Activated gamma-delta T cell treated with anti-CD3 and anti-CD28 coated beads, Interleukin-2, amount 50 U/mL, for 16 hours (primary cell): ENCODE results near the gene RBMS3.

Source experiments
- DNase-seq: peaks from one replicate; pipeline ENCODE4 v3.0.0-alpha.2; 2020; ENCODE audit warnings: low read depth

The RBMS3 gene

DNA sequence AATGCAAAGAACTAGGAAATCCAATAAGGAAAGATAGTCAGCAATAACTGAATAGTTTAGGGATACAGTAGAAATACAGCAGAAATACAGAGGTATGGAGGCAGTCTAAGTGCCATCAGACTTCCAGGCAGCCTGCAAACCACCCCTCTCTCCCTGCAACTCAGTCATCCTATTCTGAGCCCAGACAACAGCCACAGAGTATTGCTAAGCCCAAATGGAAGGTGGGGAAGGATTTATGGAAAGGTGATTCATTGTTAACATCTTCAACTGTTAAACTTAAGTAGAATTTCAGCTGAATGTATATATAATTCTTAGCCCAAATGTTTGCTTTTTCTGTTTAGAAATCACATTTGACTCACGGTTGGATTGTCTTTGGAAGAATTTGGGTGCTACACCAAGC is 300.4 kb downstream of the RBMS3 start:
- no peak for DNase-seq

DNA sequence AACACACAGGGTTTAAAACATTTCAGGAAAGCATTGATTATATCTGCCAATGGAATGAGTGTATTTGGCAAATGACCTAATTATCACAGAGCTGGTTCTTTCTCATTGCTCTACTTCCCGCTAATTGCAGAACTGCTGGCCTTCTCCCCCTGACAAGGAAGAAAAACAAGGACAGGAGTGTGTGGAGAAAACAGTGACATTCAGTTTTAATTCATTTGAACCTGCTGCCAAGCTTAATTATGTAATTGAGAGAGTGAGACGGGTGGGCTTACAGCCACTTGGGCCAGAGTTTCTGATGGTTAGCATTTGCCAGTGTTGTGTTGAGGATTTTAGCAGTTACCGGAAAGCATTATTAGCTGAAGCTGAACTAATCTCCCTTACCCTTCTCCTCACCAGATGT is 301.4 kb downstream of the RBMS3 start:
- no peak for DNase-seq

DNA sequence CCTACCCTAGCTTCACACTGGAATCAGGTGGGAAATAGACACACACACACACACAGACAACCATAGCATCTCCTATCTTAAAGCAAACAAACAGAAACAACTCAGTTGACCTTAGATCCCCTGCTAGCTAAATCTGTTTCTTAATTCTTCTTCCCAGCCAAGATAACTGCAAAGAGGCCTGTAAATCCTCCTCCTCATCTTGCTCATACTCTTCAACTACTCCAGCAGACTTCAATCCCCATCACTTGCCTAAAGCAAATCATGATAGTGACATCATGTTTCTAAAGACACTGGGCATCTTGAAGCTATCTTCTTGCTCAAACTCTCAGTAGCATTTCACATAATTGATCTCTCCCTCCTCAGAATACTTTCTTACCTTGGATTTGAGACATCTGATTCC is 303.0 kb downstream of the RBMS3 start:
- DNase-seq = no peak

DNA sequence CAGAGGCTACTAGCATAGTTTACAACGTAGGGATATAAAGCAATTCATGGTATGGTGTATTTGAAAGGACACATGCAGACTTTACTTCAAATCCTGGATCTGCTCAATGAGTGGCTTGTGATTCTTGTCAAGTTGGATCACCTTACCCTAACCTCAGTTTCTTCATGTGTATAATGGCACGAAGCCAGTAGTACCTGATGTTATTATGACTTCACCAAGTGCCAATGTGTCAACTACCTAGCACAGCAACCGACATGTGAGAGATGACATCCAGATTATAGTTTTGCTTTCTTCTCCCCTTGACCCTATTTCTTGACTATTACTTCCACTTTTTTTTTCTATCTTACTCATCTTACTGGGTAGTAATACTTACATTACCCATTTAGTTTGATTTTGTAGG is 304.5 kb downstream of the RBMS3 start:
- no peak for DNase-seq

DNA sequence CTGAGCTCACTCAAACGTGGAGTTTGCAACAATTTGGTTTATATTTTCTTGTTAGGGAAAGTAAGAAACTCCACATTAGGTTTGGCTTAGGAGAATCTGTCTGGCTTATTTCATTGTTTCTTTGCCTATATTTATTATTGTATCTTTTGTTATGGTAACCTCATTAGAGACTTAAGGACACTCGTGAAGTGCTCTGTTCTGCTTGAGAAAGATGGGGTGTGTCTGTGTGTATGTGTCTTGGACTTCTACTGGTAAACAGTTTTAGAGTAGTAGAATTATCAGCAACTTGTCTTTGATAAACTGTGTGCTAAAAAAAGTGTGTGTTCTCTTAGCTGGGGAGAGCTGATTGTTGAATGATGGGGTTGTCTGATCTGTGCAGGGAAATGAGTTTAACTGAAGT is 306.5 kb downstream of the RBMS3 start:
- DNase-seq = no peak

DNA sequence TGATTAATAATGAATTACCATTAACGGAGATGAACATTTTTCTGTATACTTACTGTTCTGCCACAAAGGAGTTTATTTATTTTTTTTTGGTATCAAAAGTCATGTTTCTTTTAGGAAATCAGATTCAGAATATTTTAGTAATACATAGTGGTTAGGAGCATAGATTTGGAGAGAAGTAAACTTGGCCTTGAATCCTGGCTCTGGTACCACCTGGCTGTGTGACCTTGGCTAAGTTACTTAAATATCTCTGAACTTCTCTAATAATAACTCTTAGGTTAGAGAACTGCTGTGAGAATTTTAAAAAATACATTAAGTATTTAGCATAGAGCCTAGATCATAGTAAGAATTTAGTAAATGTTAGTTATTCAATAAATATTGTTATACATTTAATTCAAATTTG is 309.1 kb downstream of the RBMS3 start:
- no peak for DNase-seq

DNA sequence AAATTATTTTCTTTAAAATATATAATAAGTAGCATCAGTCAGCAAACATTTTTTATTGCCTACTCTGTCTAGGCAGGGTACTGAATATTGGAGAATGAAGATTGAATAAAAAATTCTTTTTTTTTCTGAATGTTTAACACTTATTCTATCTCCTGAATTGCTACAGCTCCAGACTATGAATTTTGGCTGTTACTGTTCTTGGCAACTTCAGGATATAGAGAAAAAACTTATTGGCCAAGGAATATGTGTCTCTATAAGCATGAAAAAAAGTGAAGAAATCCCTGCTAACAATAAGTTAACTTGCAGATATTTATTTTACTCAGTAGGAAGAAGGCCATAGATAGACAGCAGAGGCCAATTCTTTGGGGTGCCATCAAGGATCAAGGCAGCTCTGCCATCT is 309.6 kb downstream of the RBMS3 start:
- no peak for DNase-seq

DNA sequence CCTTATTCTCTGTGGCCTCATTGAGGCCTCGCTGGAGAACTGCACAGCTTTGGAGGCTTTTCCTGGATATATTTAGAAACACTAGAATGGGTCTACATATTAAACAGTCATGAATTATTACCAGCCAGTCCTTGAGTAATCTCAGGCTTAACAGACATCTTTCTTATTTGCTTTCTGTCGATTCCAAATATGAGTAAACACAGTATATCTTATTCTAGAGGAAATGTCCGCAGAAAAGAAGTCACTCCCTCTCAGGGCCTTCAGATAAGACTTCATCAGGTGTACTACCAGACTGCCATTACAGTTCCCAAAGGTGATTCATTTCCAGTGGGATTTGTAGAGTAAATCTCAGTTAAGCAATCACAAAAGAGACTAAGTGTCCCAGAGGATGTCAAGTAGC is 310.7 kb downstream of the RBMS3 start:
- no peak for DNase-seq

- DNase-seq = no peak
Observed at GRCh38 chr3:29593802-29594201, 312.9 kb downstream of the RBMS3 start.

GRCh38 chr3:29594261-29594660 is 313.4 kb downstream of the RBMS3 start:
- no peak for DNase-seq

GRCh38 chr3:29597376-29598008 is 316.6 kb downstream of the RBMS3 start:
- no peak for DNase-seq

DNA sequence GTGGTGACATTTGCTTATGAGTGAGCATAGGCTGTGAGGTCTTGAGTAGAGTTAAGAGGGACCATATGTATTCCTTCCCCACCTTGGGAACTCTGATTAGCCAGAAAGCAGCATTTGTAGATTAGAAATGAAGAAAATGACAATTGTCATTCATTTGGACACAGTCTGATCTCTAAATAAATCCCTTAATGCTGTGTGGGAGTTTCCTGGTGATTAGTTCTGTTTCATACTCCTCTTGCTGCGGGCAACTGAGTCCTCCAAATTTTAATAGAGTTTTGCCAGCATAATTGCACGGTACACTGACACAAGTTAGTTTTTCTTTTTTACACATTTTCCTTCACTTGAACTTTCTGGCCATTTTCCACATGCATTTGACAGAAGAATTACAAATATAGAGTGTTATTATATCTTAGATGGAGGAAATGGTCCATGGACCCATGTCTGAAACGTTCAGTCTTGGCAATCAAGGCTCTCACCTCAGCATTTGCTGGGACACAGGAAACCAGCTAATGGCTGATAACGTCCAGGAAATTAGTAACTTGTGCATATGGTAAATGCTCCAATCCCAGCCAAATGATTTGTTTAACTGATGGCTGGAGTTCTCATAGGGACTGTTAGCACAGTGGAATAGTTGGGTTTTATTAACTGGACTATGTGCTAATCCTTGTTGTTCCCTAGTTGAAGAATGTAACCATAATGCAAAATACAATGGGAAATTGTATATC is 321.2 kb downstream of the RBMS3 start:
- no peak for DNase-seq

DNA sequence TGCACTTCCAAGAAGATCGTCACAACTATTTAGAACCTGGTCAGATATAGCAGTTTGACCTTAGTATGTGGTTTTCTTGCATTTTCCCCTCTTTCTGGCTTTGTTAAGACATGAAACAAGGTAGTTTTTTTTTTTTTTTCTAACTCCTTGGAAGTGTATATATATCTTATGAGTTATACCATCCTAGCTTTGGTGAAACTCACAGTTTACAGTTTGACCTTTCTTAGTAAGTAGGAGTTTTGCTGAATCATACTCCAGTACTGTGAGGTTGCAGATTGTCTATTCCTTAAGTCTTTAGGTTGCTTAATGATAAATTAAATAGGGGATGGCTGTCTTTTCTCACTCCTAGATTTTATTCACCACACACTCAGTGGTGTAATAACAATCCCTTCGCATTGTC is 325.0 kb downstream of the RBMS3 start:
- no peak for DNase-seq

DNA sequence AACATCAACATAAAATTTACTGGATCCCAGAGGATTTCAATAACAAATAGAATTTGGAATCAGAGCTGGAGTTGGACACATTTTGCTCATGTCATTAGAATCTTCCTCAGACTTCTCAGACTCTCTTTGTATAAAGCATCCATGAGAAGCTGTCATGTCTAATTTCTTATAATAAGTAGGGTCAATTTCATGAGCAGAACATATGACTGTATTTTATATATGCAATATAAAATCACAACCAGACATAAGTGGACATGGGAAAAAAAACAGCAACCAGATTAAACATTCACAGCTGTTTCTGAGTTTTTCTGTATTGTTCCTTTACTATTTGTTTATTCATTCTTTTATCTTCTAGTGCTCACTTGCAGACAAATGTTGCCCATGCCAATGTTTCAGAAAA is 325.5 kb downstream of the RBMS3 start:
- DNase-seq = no peak

DNA sequence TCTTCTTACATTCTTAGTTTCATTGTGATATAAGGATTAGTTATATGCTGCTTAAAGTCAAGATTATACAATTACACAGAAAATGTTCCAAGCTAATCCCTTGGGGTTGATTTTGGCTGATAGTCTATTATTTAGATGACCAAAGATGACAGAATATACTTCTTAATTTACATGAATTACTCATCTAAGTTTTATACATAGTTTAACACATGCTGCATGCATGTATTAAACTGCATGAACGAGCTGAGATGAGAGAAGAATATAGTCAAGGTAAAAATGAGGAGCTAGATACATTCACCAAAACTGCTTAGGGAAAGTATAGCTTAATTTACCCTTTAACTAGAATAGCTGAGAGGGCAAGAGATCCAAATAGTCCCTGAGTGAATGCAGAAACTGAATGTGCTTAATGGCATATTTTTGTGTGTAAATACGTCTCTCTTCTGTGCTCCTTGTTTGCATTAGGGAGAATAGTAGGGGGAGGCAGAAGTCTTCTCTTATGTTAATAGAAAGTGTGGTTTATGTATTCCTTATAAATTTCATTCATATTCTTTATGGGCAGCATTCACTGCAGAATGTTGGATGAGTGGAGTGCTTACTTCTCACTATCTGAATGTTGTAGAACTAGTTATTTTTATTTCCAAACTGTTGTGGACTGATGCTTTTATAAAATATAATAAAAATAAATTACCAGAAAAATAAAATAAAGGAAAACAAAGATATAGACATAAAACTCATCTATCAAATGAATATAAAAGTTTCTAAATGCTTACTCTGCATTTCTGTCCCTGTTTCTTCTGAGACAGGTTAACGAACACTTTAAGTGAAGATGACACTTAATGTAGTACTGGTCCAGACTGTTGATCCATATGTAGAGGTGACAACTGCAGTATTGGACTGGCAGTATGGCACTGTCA is 327.8 kb downstream of the RBMS3 start:
- no peak for DNase-seq

DNA sequence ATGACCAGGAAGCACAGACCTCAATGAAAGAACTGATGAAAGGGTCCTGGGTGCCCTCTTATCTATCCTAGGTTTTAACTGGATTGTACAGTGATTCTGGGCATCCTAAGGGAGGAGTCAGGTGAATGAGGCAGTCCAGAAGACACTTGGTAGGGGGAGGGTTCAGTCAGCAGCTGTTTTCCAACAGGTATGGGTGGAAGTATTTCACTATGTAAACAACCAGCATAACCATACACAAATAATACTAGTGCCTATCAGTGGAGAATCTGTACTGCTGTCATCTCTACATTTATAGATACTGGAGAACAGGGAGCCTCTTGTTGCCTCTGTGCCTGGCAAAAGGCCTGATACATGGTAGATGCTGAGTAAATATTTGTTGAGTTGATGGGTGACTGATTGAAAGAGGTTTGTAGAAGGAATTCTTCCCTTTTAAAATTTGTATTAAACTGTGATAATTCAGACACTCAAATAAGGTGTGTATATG is 328.5 kb downstream of the RBMS3 start:
- DNase-seq = no peak

- DNase-seq = no peak
Observed at GRCh38 chr3:29610781-29611180, 329.9 kb downstream of the RBMS3 start.

GRCh38 chr3:29611252-29611651 is 330.4 kb downstream of the RBMS3 start:
- DNase-seq = no peak

GRCh38 chr3:29612536-29612935 is 331.7 kb downstream of the RBMS3 start:
- DNase-seq = no peak

- DNase-seq = no peak
Observed at GRCh38 chr3:29614954-29615353, 334.1 kb downstream of the RBMS3 start.

DNA sequence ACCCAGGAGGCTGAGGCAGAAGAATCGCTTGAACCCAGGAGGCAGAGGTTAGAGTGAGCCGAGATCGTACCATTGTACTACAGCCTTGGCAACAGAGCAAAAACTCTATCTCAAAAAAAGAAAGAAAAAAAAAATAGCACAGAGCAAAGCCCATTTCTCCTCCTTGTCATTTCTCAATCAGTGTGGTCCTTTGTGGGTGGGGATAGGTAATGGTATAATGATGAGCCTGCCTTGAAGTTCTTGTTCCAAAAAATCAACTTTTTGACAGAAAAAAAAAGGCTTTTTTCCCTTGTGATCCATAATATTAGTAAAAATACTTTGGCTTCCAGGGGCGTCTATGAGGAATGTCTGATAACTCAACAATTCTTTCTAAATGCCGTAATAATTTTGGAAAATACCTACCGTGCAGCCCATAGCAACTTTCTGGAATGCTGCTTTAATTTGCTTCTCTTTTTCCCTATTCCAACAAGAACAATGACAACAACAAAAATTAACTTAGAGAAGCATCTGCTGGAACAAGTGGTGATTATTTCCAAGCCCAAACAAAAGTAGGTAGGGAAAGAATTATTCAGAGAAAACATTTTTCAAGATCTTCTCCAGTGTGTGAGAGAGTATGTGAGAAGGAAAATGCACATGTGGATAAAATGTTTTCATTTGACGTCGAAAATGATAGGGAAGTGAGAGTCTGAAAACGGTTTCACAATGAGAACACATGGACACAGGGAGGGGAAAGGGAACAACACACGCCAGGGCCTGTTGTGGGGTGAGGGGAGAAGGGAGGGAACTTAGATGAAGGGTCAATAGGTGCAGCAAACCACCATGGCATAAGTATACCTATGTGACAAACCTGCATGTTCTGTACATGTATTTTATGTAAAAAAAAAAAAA is 337.8 kb downstream of the RBMS3 start:
- no peak for DNase-seq

DNA sequence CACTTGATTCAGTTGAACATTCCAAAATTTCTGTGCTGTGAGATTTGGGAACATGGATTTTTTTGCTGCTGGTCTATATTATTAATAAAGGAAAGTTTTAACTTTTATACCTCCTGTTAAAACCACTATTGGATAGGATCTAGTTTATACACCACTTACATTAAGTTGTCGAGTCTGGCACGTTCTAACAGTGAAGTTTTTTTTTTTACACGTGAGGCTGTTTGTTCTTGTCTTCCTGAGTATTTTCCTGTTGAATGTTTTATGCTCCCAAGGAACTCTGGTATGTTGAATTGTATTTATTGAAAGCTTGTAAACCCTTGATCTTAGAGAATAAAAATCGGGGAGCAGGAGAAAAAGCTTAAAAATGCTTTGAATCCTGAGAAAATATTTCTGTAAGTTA is 338.8 kb downstream of the RBMS3 start:
- no peak for DNase-seq
